Placental epithelial cell (primary cell): ENCODE measurements around the gene PKDREJ. TPM values are rescaled to one million over a fixed set of nuclear protein-coding genes. Genes with fewer than 3 reads are reported as not detected.

ENCODE experiments used
- total RNA-seq: library from RNA; depleted of rRNA; stranded (reverse); fragments of >200 nt; gene quantifications from 2 replicates; pipeline ENCODE4 v1.2.3, GENCODE V29; 2012

The PKDREJ gene
- under 0.01 TPM in 2 replicates for total RNA-seq

GRCh38 chr22:46263216-46263590, at the start of gene PKDREJ:
PKDREJ (minus strand) TSS chr22:46263343; CDS start chr22:46263322, 21 bp downstream.

GRCh38 chr22:46296257-46297150, 33.4 kb upstream of the PKDREJ start, which contains the start of gene GTSE1:
GTSE1 (plus strand) TSS chr22:46296870; CDS start chr22:46297401, 531 bp downstream.

GRCh38 chr22:46267431-46268279, 4.5 kb upstream of the PKDREJ start, which contains the start of gene TTC38:
TTC38 (plus strand) TSS chr22:46268008; CDS start chr22:46268040, 32 bp downstream.

GRCh38 chr22:46250035-46250782, 12.9 kb downstream of the PKDREJ start, which contains the start of gene CDPF1:
CDPF1 (minus strand) TSS chr22:46250293; CDS start chr22:46248284, 2,009 bp downstream.

Other genes with a start within 250 kb of the PKDREJ start
- gene PPARA, start 112.8 kb downstream of the PKDREJ start, total RNA-seq: 27.9 and 30.6 TPM in 2 replicates
- 12.7 and 14.5 TPM in 2 replicates for gene CDPF1, start 13.1 kb downstream of the PKDREJ start, total RNA-seq
- gene TTC38, start 4.7 kb upstream of the PKDREJ start, total RNA-seq: 24.7 and 35.2 TPM in 2 replicates
- 3.1 and 7.6 TPM in 2 replicates for gene GTSE1, start 33.5 kb upstream of the PKDREJ start, total RNA-seq
- 19.2 and 30.6 TPM in 2 replicates for gene TRMU, start 72.4 kb upstream of the PKDREJ start, total RNA-seq